ENCODE measurements around the gene USP3. TPM values are rescaled to one million over a fixed set of nuclear protein-coding genes. Genes with fewer than 3 reads are reported as not detected.

The USP3 gene
- total RNA-seq, 6 experiments from 2014 or later = 21.9 to 33.8 (median 24.8) TPM

DNA sequence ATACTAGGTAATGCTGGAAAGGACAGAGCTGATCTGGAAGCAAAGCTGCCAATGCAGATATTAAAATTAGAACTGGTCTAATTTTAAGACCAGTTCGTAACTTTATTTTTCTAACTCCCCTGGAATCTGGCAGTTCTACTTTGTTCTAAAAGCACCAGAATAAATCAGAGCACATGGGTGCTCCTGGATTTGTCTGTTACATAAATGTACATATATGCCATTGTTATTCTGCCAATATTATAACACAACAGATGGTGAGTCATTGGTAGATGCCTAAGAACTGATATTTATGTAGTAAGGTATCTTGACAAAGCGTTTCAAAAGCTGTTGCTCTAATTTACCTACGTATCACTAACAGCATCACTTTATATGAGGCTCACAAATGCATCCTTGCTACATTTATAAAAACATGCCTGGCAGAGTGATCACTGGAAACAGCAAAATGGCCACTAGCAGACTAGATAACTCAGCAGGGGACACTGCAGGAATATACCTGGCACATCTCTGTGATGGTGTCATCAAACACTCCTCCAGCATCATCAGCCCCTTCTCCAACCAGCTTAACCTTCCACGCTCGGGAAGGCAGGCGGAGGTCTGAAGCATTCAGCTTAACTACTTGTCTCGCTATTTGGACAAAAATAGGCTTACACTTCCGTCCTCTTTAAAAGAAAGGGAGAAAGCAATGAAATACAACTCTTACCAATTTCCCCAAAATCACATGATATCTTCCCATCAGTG, 119.0 kb downstream of the USP3 start:
- intact Hi-C loops (cut with DNase I) = no loop called here
- no peak overlapping the region for H3K4me3 ChIP-seq
- no peaks in the 10 kb centered on the region for H3K4me1 ChIP-seq
- DNase-seq (no peak), ATAC-seq (no peak)
- no peaks in the 10 kb centered on the region for H3K9me3 ChIP-seq
- H3K27me3 ChIP-seq = no peaks in the 10 kb centered on the region
- H3K36me3 ChIP-seq = peaks cover 16 to 68% (median 24%) of the 10 kb centered on the region in 4 donors
- no peak overlapping the region for H3K27ac ChIP-seq
- WGBS (ENCODE audit: insufficient coverage, low coverage, low lambda C conversion rate, missing lambda C conversion rate) = 97% methylated on average over 5 of the region's 8 CpGs
- TF ChIP-seq POLR2A (IDR thresholded peaks at IDR 0.05) = no peak
- TF ChIP-seq, protein P1, sequence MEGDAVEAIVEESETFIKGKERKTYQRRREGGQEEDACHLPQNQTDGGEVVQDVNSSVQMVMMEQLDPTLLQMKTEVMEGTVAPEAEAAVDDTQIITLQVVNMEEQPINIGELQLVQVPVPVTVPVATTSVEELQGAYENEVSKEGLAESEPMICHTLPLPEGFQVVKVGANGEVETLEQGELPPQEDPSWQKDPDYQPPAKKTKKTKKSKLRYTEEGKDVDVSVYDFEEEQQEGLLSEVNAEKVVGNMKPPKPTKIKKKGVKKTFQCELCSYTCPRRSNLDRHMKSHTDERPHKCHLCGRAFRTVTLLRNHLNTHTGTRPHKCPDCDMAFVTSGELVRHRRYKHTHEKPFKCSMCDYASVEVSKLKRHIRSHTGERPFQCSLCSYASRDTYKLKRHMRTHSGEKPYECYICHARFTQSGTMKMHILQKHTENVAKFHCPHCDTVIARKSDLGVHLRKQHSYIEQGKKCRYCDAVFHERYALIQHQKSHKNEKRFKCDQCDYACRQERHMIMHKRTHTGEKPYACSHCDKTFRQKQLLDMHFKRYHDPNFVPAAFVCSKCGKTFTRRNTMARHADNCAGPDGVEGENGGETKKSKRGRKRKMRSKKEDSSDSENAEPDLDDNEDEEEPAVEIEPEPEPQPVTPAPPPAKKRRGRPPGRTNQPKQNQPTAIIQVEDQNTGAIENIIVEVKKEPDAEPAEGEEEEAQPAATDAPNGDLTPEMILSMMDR (IDR thresholded peaks at IDR 0.05) = no peak

DNA sequence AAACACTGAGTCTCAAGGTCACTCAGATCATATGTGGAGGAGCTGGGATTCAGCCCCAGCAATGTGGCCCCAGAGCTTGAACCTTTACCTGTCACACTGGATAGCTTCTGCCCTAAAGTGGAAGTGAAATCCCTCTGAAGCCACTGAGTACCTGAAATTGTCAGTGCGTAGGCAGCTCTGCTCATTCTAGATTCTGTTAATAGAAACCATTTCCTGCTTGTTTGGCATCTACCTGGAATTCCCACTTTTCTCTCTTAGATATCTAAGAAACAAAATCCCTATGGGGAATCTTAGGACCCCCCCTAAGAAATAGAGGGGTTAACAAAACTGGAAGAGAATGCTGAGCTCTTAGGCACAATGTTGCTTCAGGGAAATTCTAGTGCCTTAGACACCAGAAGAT, 122.6 kb downstream of the USP3 start:
- no peak for ATAC-seq

GRCh38 chr15:63628123-63628822, 123.9 kb downstream of the USP3 start:
- Histone ChIP-seq H3K27me3 (no peaks in the 10 kb centered on the region), H3K36me3 (peaks cover 9 to 87% (median 22%) of the 10 kb centered on the region in 4 donors), H3K9me3 (no peaks in the 10 kb centered on the region), H3K27ac (no peak overlapping the region), H3K4me1 (no peaks in the 10 kb centered on the region), H3K4me3 (no peak overlapping the region)
- intact Hi-C loops (cut with DNase I) = no loop called here
- no peak for ATAC-seq
- WGBS (ENCODE audit: insufficient coverage, low coverage, low lambda C conversion rate, missing lambda C conversion rate) = 95% methylated on average over 9 of the region's 13 CpGs
- no peak for DNase-seq
- TF ChIP-seq, protein P1 (IDR thresholded peaks at IDR 0.05) = no peak
- TF ChIP-seq POLR2A (IDR thresholded peaks at IDR 0.05) = no peak

More for the DNA sequence above, 122.6 kb downstream of the USP3 start:
- no peak for TF ChIP-seq POLR2A (IDR thresholded peaks at IDR 0.05)
- TF ChIP-seq, protein P1 (IDR thresholded peaks at IDR 0.05) = no peak
- no peak overlapping the region for H3K27ac ChIP-seq
- intact Hi-C loops (cut with DNase I) = no loop called here
- H3K36me3 ChIP-seq = peaks cover 16 to 87% (median 23%) of the 10 kb centered on the region in 4 donors
- WGBS (ENCODE audit: insufficient coverage, low coverage, low lambda C conversion rate, missing lambda C conversion rate) = 88% methylated on average over 1 of the region's 1 CpG
- no peaks in the 10 kb centered on the region for H3K27me3 ChIP-seq
- H3K4me3 ChIP-seq = no peak overlapping the region
- H3K9me3 ChIP-seq = no peaks in the 10 kb centered on the region
- no peaks in the 10 kb centered on the region for H3K4me1 ChIP-seq
- DNase-seq = no peak

DNA sequence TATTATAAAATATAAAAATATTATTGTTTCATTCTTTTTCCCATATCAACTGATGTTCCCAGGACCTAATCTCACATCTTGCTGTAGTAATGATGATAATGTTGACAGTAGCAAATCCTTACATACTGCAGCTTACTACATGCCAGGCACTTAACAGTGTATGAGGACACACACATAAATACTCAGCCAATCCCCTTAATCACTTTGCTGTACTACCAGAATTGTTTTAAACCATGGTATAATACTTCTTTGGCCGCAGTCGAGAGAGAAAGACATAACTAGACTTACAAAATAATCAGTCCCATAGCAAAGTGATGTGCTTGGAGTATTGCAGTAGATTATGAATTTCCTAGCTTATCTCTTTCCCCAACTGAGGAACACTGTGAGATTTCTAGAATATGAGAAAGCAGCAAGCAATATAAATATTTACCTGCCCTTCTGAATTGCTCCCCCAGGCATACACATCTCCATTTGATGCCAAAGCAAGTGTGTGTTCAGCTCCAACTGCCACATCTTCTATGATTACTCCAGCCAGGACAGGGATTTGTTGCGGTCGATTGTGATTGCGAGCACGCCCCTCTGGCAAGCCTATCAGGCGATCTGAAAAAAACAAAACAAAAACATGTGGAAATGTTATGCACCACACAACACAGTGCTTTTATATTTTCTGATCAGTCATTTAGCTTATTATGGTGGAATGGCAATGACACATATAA, 125.8 kb downstream of the USP3 start:
- Histone ChIP-seq H3K27me3 (no peaks in the 10 kb centered on the region), H3K4me3 (no peak overlapping the region), H3K4me1 (no peaks in the 10 kb centered on the region), H3K36me3 (peaks cover 8 to 87% (median 19%) of the 10 kb centered on the region in 4 donors), H3K27ac (no peak overlapping the region), H3K9me3 (no peaks in the 10 kb centered on the region)
- 91% methylated on average over 6 of the region's 7 CpGs for WGBS (ENCODE audit: insufficient coverage, low coverage, low lambda C conversion rate, missing lambda C conversion rate)
- no peak for DNase-seq
- intact Hi-C loops (cut with DNase I) = no loop called here
- peak in 1 of 4 donors; percentile 12 for ATAC-seq
- TF ChIP-seq, protein P1 (IDR thresholded peaks at IDR 0.05) = no peak
- TF ChIP-seq POLR2A (IDR thresholded peaks at IDR 0.05) = no peak
